HepG2 (cell line): ENCODE data around the gene GRAP. TPM values are rescaled to one million over a fixed set of nuclear protein-coding genes. Genes with fewer than 3 reads are reported as not detected.

Experiments
- ARID3A ChIP-seq: IDR thresholded peaks from 2 replicates; pipeline ENCODE4 v1.6.1; 2012; ENCODE audit warnings: low read depth, low read length, improper control_type of control experiment
- ATF7-NPFF ChIP-seq: sonication (generic); formaldehyde crosslinking; IDR thresholded peaks from 2 replicates; pipeline ENCODE4 v1.8.1; 2023; ENCODE audit warnings: mild to moderate bottlenecking, low read depth, missing genetic modification reagents, moderate library complexity
- CBX5 ChIP-seq: sonication (generic); formaldehyde crosslinking; IDR thresholded peaks from 2 replicates; pipeline ENCODE4 v1.4.0; 2020; ENCODE audit warnings: missing genetic modification reagents, borderline replicate concordance
- CREB3 ChIP-seq: sonication (generic); formaldehyde crosslinking; IDR thresholded peaks from 2 replicates; pipeline ENCODE4 v1.5.0; 2020; ENCODE audit warnings: missing genetic modification reagents
- DPF2 ChIP-seq: sonication (generic); formaldehyde crosslinking; IDR thresholded peaks from 2 replicates; pipeline ENCODE4 v1.4.0; 2020; ENCODE audit warnings: mild to moderate bottlenecking, low read depth, missing genetic modification reagents, borderline replicate concordance
- GATAD2A ChIP-seq: IDR thresholded peaks from 2 replicates; pipeline ENCODE4 v1.6.1; 2016
- IKZF1 ChIP-seq: fragments of 450-650 bp; IDR thresholded peaks from 2 replicates; pipeline ENCODE4 v1.7.1; 2016
- KLF6 ChIP-seq: IDR thresholded peaks from 2 replicates; pipeline ENCODE4 v1.8.0; 2016; ENCODE audit warnings: missing biosample characterization, missing genetic modification reagents
- MAX ChIP-seq: IDR thresholded peaks from 2 replicates; pipeline ENCODE4 v1.6.1; 2012; ENCODE audit warnings: inconsistent platforms
- RARA ChIP-seq: IDR thresholded peaks from 2 replicates; pipeline ENCODE4 v1.6.1; 2016; ENCODE audit warnings: missing genetic modification reagents, missing compliant biosample characterization
- REPIN1 ChIP-seq: sonication (generic); formaldehyde crosslinking; IDR thresholded peaks from 2 replicates; pipeline ENCODE4 v1.8.0; 2022; ENCODE audit warnings: missing genetic modification reagents, low read depth, mild to moderate bottlenecking, borderline replicate concordance
- YY1 ChIP-seq: IDR thresholded peaks from 2 replicates; pipeline ENCODE4 v1.6.1; 2011; ENCODE audit warnings: low read length, low read depth, moderate library complexity, mild to moderate bottlenecking; ENCODE audit not compliant: insufficient read depth, insufficient replicate concordance
- ZBTB14 ChIP-seq: sonication (generic); formaldehyde crosslinking; IDR thresholded peaks from 2 replicates; pipeline ENCODE4 v1.4.0; 2020; ENCODE audit warnings: missing genetic modification reagents
- ZBTB37 ChIP-seq: sonication (generic); formaldehyde crosslinking; IDR thresholded peaks from 2 replicates; pipeline ENCODE4 v1.4.0; 2020; ENCODE audit warnings: mild to moderate bottlenecking, missing genetic modification reagents
- ZBTB39 ChIP-seq: sonication (generic); formaldehyde crosslinking; IDR thresholded peaks from 2 replicates; pipeline ENCODE4 v1.5.0; 2020; ENCODE audit warnings: missing genetic modification reagents
- ZNF331 ChIP-seq: sonication (generic); formaldehyde crosslinking; IDR thresholded peaks from 2 replicates; pipeline ENCODE4 v1.4.0; 2020; ENCODE audit warnings: missing genetic modification reagents
- ZNF343 ChIP-seq: sonication (generic); formaldehyde crosslinking; IDR thresholded peaks from 2 replicates; pipeline ENCODE4 v1.4.0; 2020; ENCODE audit warnings: mild to moderate bottlenecking, missing genetic modification reagents
- ZNF414 ChIP-seq: sonication (generic); formaldehyde crosslinking; IDR thresholded peaks from 2 replicates; pipeline ENCODE4 v1.5.0; 2020; ENCODE audit warnings: missing genetic modification reagents
- ZNF558 ChIP-seq: sonication (generic); formaldehyde crosslinking; IDR thresholded peaks from 2 replicates; pipeline ENCODE4 v1.9.0; 2022; ENCODE audit warnings: mild to moderate bottlenecking, missing genetic modification reagents, borderline replicate concordance
- ZNF883 ChIP-seq: sonication (generic); formaldehyde crosslinking; IDR thresholded peaks from 2 replicates; pipeline ENCODE4 v1.5.1; 2020; ENCODE audit warnings: mild to moderate bottlenecking, missing genetic modification reagents; ENCODE audit errors: not compliant biosample characterization
- ZSCAN31 ChIP-seq: sonication (generic); formaldehyde crosslinking; IDR thresholded peaks from 2 replicates; pipeline ENCODE4 v1.5.0; 2020; ENCODE audit warnings: low read depth, mild to moderate bottlenecking, missing genetic modification reagents
- polyA plus RNA-seq, 8 experiments: library from polyadenylated mRNA; depleted of rRNA in 3 of 8; stranded (reverse) in 7 of 8; unstranded in 1 of 8; fragments of >200 nt; fragmentation: Illumina TruSeq in 4 of 8; extraction: Trizol in 4 of 8; gene quantifications; 2 replicates each; pipeline versions ENCODE4 v1.2.1 to v1.2.3, GENCODE V29; 2011 to 2016; ENCODE audit warnings: low read depth in 4 of 8, missing spikeins in 1 of 8, mixed read lengths in 1 of 8; ENCODE audit not compliant: insufficient read depth in 1 of 8
- total RNA-seq, 5 experiments: library from RNA; depleted of rRNA; stranded (reverse); fragments of >200 nt; fragmentation: Illumina TruSeq; extraction: Trizol; gene quantifications; 2 replicates each; pipeline ENCODE4 v1.2.3, GENCODE V29; 2016; ENCODE audit warnings: low read depth in 1 of 5

Gene GRAP
- total and polyA plus RNA-seq, 2 of the 13 experiments (the other 11 are each of a cell fraction or from before 2014, with no cell fraction given) = 0.77 to 1.7 TPM

- TF ChIP-seq RARA (CRISPR knock-in tag) (peak; percentile 95), IKZF1 (no peak), REPIN1 (CRISPR knock-in tag) (0 out of 2 replicates have a peak, but pooled peaks have one; percentile 14), YY1 (peak; percentile 17), ATF7-NPFF (CRISPR knock-in tag) (no peak), CBX5 (0 out of 2 replicates have a peak, but pooled peaks have one; percentile 37), ZBTB14 (CRISPR knock-in tag) (no peak), CREB3 (no peak), DPF2 (CRISPR knock-in tag) (peak; percentile 91), ZNF883 (CRISPR knock-in tag) (no peak), ZSCAN31 (CRISPR knock-in tag) (0 out of 2 replicates have a peak, but pooled peaks have one; percentile 41), ZNF558 (CRISPR knock-in tag) (no peak), ZNF343 (CRISPR knock-in tag) (no peak), GATAD2A (peak; percentile 95), ARID3A (peak; percentile 86), KLF6 (CRISPR knock-in tag) (peak; percentile 68; the same call in 1 of the 2 replicates), ZBTB39 (CRISPR knock-in tag) (peak; percentile 33; the same call in 1 of the 2 replicates), MAX (peak; percentile 46; the same call in 1 of the 2 replicates), ZBTB37 (peak; percentile 81; the same call in 1 of the 2 replicates), ZNF331 (CRISPR knock-in tag) (peak; percentile 70; the same call in 1 of the 2 replicates), ZNF414 (CRISPR knock-in tag) (0 out of 2 replicates have a peak, but pooled peaks have one; percentile 69)
Observed at GRCh38 chr17:19005789-19006430, 40.8 kb downstream of the GRAP start (continued).
